SKM-1 (cell line): ENCODE measurements around the gene IGFBP3.

Source experiments
- DNase-seq: peaks from one replicate; lab custom pipeline; 2025; ENCODE audit not compliant: unreplicated experiment; lab: John Stamatoyannopoulos, UW

Gene IGFBP3

GRCh38 chr7:45874408-45875131, 46.5 kb downstream of the IGFBP3 start:
- no peak for DNase-seq

- no peak for DNase-seq
These were observed 47.7 kb downstream of the IGFBP3 start for GRCh38 chr7:45873355-45873754.

DNA sequence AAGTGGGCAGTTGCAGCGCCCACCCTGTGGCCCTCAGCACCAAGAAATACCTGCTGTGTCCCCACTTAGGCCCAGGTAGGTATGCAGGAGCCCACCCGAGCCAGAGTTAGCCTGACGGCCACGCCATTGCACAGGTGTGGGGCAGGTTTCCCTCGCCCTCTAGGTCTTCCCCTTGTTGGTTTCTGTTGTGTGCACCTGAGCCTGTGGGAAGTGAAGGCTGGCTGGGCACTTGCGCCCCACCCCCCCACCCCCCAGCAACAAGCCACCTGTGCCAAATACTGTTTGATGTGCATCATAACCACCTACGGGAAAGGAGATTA, 48.1 kb downstream of the IGFBP3 start, which contains the start of gene CCDC201:
TSS of gene CCDC201 (minus strand) at position 48 of the 320 bp plus-strand sequence. CDS start 75 bp downstream, outside the sequence.
- DNase-seq, result no peak

DNA sequence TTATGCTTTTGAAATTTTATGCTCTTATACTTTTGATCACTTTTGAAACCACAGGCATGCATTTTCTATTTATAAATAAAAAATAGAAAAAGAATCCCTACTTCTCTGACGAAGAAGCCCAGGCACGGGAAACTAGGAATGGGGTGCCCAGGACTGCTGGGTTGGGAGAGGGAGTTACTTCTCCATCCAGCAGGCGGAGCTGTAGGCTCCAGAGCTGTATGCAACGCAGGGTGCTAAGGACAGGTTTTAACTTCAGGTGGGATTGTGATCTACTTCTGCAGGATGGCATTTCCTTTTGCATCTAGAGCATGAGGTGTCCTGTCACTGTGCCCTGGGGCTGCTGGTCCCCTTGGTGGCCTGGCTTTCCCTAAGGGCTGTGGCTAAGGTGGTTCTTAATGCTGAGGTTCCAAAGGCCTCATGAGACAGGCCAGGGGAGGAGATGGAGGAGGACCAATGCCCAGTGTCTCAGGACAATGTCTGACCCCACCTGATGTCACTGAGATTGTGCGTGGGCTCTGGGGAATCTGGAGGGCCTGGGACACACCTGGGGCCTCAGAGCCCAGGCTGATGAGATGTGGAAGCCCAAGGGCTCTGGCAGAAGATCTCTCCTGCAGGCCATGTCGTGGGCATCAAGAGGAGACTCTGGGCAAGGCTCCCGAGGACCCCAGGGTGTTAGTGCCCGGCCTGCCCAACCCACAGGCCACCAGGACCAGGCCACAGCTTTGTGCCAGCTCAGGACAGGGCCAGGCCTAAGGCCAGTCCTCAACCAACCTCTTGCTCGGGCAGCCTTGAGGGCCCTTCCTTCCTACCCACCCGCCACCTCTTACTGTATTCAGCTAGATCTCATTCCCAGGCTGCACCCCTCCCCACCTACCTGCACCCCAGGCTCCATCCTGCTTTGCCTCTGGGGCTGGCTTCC, 48.7 kb downstream of the IGFBP3 start:
- DNase-seq, result no peak

DNA sequence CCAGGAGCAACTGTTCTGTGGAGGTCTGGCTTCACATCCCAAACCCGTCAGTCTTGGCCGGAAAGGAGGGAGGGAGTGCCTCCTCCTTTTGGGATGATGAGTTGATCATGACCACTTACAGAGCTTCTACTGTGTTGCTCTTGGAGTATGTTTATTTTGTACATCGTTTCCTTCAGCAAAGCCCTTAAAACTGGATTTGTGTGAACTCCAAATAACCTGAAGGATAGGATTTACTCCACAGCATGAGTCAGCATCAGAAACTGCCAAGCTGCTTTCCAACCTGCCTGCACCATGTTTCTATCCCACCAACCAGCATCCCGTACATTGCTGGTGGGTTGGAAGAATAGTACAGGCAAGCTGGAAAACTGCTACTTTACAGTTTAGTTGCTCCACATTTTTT, 51.6 kb downstream of the IGFBP3 start:
- DNase-seq, result no peak

- no peak for DNase-seq
These were observed 53.6 kb downstream of the IGFBP3 start for GRCh38 chr7:45867471-45867870.

DNA sequence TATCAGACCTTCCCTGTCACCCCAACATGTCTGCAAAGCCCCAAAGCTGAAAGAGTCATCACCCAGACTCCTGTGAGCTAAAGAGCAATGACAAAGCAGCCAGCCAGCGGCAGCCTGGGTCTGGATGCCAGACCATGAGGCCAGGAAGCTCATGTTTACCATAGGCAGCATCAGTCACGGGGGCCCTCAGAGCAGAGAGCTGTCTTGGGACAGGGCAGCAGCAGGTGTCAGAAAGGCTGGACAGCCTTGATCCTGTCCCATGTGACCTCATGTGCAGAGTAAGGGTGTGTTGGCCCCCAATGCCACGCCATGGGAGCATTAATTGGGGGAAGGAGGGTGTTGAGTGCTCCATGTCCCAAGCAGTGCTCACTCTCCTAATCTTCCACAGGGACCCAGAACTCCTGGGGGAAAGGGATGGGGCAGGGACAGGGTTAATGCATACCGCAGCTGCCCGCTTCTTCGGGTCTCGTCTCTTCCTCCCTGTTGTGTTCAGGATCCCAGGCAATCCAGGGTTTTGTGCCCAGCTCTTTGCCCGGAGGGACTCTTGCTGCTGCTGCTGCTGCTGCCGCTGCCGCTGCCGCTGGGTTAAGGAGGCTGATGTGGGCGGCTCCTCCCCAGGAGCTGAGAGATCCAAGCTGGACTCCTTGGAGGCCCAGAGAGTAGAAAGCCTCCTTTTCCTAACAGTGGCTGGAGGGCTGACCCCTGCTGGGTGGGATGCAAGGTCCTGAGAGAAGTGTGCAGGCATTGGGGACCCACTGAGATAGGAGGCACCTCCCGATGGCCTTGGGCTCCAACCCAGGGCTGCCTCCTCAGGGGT, 55.3 kb downstream of the IGFBP3 start:
- DNase-seq, result no peak

- DNase-seq, result no peak
These were observed 57.4 kb downstream of the IGFBP3 start for GRCh38 chr7:45863715-45864114.
